Peyer's patch (tissue), 4 donors: ENCODE results near the gene UMOD.

Experiments
- CTCF ChIP-seq, 6 experiments: fragments of 450-650 bp in 4 of 6; fragments of 200-600 bp in 2 of 6; sonication (generic) in 1 of 6; IDR thresholded peaks; one replicate each; pipeline ENCODE4 v1.5.1; 2017 to 2019; ENCODE audit warnings: antibody characterized with exemption in 6 of 6, mild to moderate bottlenecking in 3 of 6, moderate library complexity in 1 of 6
- POLR2A ChIP-seq, 2 donors: fragments of 450-650 bp; IDR thresholded peaks; one replicate each; pipeline ENCODE4 v1.5.1; 2017; ENCODE audit warnings: antibody characterized with exemption in 2 of 2, mild to moderate bottlenecking in 2 of 2, moderate library complexity in 2 of 2

GRCh38 chr16:20311548-20311947, 41.0 kb downstream of the UMOD start:
- TF ChIP-seq CTCF (IDR thresholded peaks at IDR 0.05) (no peak), POLR2A (IDR thresholded peaks at IDR 0.05) (no peak)
